GM12878 (cell line): Measurements from ENCODE around the gene PRRG3. TPM values are rescaled to one million over a fixed set of nuclear protein-coding genes. Genes with fewer than 3 reads are reported as not detected.

Source experiments
- ATAC-seq: fragments of 200-7000 bp; cut with Tn5 transposase; 3 replicates; pipeline ENCODE4 v1.9.1; 2020; ENCODE audit warnings: mild to moderate bottlenecking, moderate library complexity
- BruUV-seq: library from RNA; stranded (reverse); fragments of 400-500 nt; replicated peaks from 2 replicates; lab custom pipeline; 2021; lab: Mats Ljungman, UMichigan
- CTCF ChIA-PET: fragments of 300-600 bp; sonication (Branson Sonifier 250); formaldehyde crosslinking; extraction: SDS; loops from one replicate; lab custom pipeline; 2021; ENCODE audit warnings: inconsistent platforms; lab: Yijun Ruan, JAX
- POLR2A ChIA-PET: fragments of 350-600 bp; formaldehyde crosslinking; extraction: SDS; loops from one replicate; lab custom pipeline; 2021; ENCODE audit warnings: inconsistent platforms; lab: Charles Lee
- RAD21 ChIA-PET: fragments of 300-600 bp; sonication (Branson Sonifier 250); formaldehyde crosslinking; loops from one replicate; lab custom pipeline; 2023; ENCODE audit warnings: antibody characterized with exemption; ENCODE audit not compliant: unreplicated experiment; lab: Charles Lee
- SMC1A ChIA-PET: fragments of 300-600 bp; sonication (Branson Sonifier 250); formaldehyde crosslinking; loops from one replicate; lab custom pipeline; 2023; ENCODE audit not compliant: unreplicated experiment, uncharacterized antibody; lab: Charles Lee
- DNase-seq: peaks from one replicate; pipeline ENCODE4 v3.0.0-alpha.2; 2011; ENCODE audit warnings: low read depth, low spot score
- FAIRE-seq: peaks from 3 replicates; lab custom pipeline; 2011; peaks lifted over from hg19 to GRCh38; lab: Jason Lieb, UNC
- H2AFZ ChIP-seq: 2 replicates; pipeline ENCODE4 v1.6.0; 2011; ENCODE audit warnings: low read depth, low read length, control low read depth; ENCODE audit not compliant: control insufficient read depth
- H3K27ac ChIP-seq: 2 replicates; pipeline ENCODE4 v1.5.1; 2011; ENCODE audit warnings: control low read depth; ENCODE audit not compliant: control insufficient read depth, insufficient read depth
- H3K27me3 ChIP-seq, 2 experiments: replicated peaks in 1 of 2; 2 replicates each; pipeline versions ENCODE4 v1.6.0 to v1.6.1; 2011; ENCODE audit warnings: low read length in 1 of 2; ENCODE audit not compliant: control insufficient read depth in 2 of 2, insufficient read depth in 2 of 2
- H3K36me3 ChIP-seq, 2 experiments: 2 replicates each; pipeline ENCODE4 v1.5.1; 2011; ENCODE audit warnings: low read length in 1 of 2; ENCODE audit not compliant: control insufficient read depth in 2 of 2, insufficient read depth in 2 of 2
- H3K4me1 ChIP-seq: 2 replicates; pipeline ENCODE4 v1.6.1; 2011; ENCODE audit warnings: mild to moderate bottlenecking, low read length, moderate library complexity, mixed read lengths; ENCODE audit not compliant: control insufficient read depth, insufficient read depth
- H3K4me2 ChIP-seq: 2 replicates; pipeline ENCODE4 v1.6.0; 2011; ENCODE audit warnings: control low read depth; ENCODE audit not compliant: control insufficient read depth, insufficient read depth
- H3K4me3 ChIP-seq: fragments of 200-600 bp; sonication (generic); 2 replicates; pipeline ENCODE4 v1.5.1; 2016
- H3K79me2 ChIP-seq: 2 replicates; pipeline ENCODE4 v1.6.0; 2011; ENCODE audit warnings: low read length; ENCODE audit not compliant: control insufficient read depth, insufficient read depth
- H3K9ac ChIP-seq: 2 replicates; pipeline ENCODE4 v1.8.0; 2011; ENCODE audit warnings: low read length, control low read depth, mixed read lengths; ENCODE audit not compliant: control insufficient read depth, insufficient read depth
- H3K9me3 ChIP-seq: replicated peaks from 3 replicates; pipeline ENCODE4 v1.5.1; 2011; ENCODE audit warnings: mild to moderate bottlenecking, low read length; ENCODE audit not compliant: control insufficient read depth, insufficient read depth
- H4K20me1 ChIP-seq: 2 replicates; pipeline ENCODE4 v1.6.0; 2011; ENCODE audit not compliant: control insufficient read depth, insufficient read depth
- BCLAF1 ChIP-seq: fragments of 450-650 bp; IDR thresholded peaks from 2 replicates; pipeline ENCODE4 v1.6.1; 2017; ENCODE audit warnings: antibody characterized with exemption, mild to moderate bottlenecking, moderate library complexity
- BHLHE40 ChIP-seq, 2 experiments: fragments of 450-650 bp in 1 of 2; IDR thresholded peaks; 2 replicates each; pipeline ENCODE4 v1.6.1; 2011 to 2017; ENCODE audit warnings: low read depth in 2 of 2, borderline replicate concordance in 1 of 2, improper control_type of control experiment in 1 of 2, low read length in 1 of 2, mild to moderate bottlenecking in 1 of 2
- BMI1 ChIP-seq: fragments of 450-650 bp; IDR thresholded peaks from 2 replicates; pipeline ENCODE4 v1.6.1; 2016; ENCODE audit warnings: mild to moderate bottlenecking, moderate library complexity, borderline replicate concordance
- E4F1 ChIP-seq: fragments of 450-650 bp; IDR thresholded peaks from 2 replicates; pipeline ENCODE4 v1.6.1; 2018; ENCODE audit warnings: borderline replicate concordance, mild to moderate bottlenecking; ENCODE audit not compliant: partially characterized antibody
- ETV6 ChIP-seq, 2 experiments: fragments of 450-650 bp in 1 of 2; IDR thresholded peaks in 1 of 2; conservative IDR thresholded peaks in 1 of 2; 2 replicates each; pipeline ENCODE4 v1.6.1; 2014; ENCODE audit warnings: antibody characterized with exemption in 1 of 2, borderline replicate concordance in 1 of 2, low read depth in 1 of 2, mild to moderate bottlenecking in 1 of 2, moderate library complexity in 1 of 2
- SMC3 ChIP-seq: IDR thresholded peaks from 2 replicates; pipeline ENCODE4 v1.6.1; 2011; ENCODE audit warnings: low read length, improper control_type of control experiment, borderline replicate concordance
- SREBF2 ChIP-seq: IDR thresholded peaks from 2 replicates; pipeline ENCODE4 v1.6.1; 2012; ENCODE audit warnings: mild to moderate bottlenecking, low read length
- ZNF207 ChIP-seq: fragments of 450-650 bp; IDR thresholded peaks from 2 replicates; pipeline ENCODE4 v1.6.1; 2014; ENCODE audit warnings: antibody characterized with exemption, mild to moderate bottlenecking, borderline replicate concordance
- ZZZ3 ChIP-seq: IDR thresholded peaks from 2 replicates; pipeline ENCODE4 v1.6.1; 2011; ENCODE audit warnings: low read depth; ENCODE audit not compliant: control insufficient read depth, insufficient read length
- WGBS: methylation state at CpG from one replicate; pipeline ENCODE4 v1.1.6; 2016; ENCODE audit warnings: low lambda C conversion rate; ENCODE audit not compliant: insufficient replicate concordance, insufficient coverage; ENCODE audit errors: missing lambda C conversion rate; 5-methylcytosine and 5-hydroxymethylcytosine counted together
- in situ Hi-C: fragments of 300-500 bp; cut with MboI; formaldehyde crosslinking; loops from 9 replicates; pipeline ENCODE4 v1.14.3; 2018; ENCODE audit warnings: mixed read lengths
- intact Hi-C: fragments of 100-400 bp; cut with micrococcal nuclease; formaldehyde crosslinking; loops from one replicate; pipeline ENCODE4 v1.14.2; 2022; ENCODE audit not compliant: unreplicated experiment
- polyA plus RNA-seq, 11 experiments: library from polyadenylated mRNA; depleted of rRNA in 4 of 11; unstranded in 6 of 11; stranded (reverse) in 5 of 11; fragments of >200 nt; fragmentation: Nextera tagmentation in 4 of 11; fragmentation: Illumina TruSeq in 1 of 11; extraction: Ambion mirVana in 4 of 11; extraction: Trizol in 1 of 11; gene quantifications; 1 replicate in 1 of 11; 2 replicates in 10 of 11; pipeline versions ENCODE4 v1.2.1 to v1.2.3, GENCODE V29; 2011 to 2016; ENCODE audit warnings: inconsistent platforms in 2 of 11, missing spikeins in 2 of 11, low read depth in 1 of 11
- total RNA-seq, 4 experiments: library from RNA; depleted of rRNA in 3 of 4; stranded (reverse); fragments of >200 nt in 3 of 4; fragmentation: Illumina TruSeq in 1 of 4; extraction: Trizol in 1 of 4; gene quantifications; 2 replicates each; pipeline versions ENCODE4 v1.2.1 to v1.2.3, GENCODE V29; 2013 to 2021

PRRG3 gene
- total and polyA plus RNA-seq, 10 of the 15 experiments (the other 5 are each of a cell fraction or from before 2014, with no cell fraction given): under 0.01 TPM; not detected in 9

GRCh38 chrX:151708821-151709220 is 13.6 kb downstream of the PRRG3 start:
- no peak overlapping the region for H3K4me3 ChIP-seq
- CTCF ChIA-PET: no interaction called here
- H3K4me1 ChIP-seq: no peaks in the 10 kb centered on the region
- RAD21 ChIA-PET: no interaction called here
- no peak overlapping the region for H3K9ac ChIP-seq
- no peak overlapping the region for H3K27ac ChIP-seq
- POLR2A ChIA-PET: no interaction called here
- no peaks in the 10 kb centered on the region for H3K79me2 ChIP-seq
- 59% methylated on average over 7 of the region's 7 CpGs for WGBS
- ATAC-seq (no peak), DNase-seq (no peak), FAIRE-seq (no peak)
- in situ Hi-C loops: no loop called here
- intact Hi-C loops: no loop called here
- BruUV-seq: no TSS peak
- H2AFZ ChIP-seq: no peak overlapping the region
- no peaks in the 10 kb centered on the region for H3K27me3 ChIP-seq
- TF ChIP-seq BCLAF1 (no peak), BHLHE40 (IDR thresholded peaks at IDR 0.05; ENCODE audit: borderline replicate concordance in 1 of 2, low read depth in 2 of 2, low read length in 1 of 2) (no peak)
- no peak overlapping the region for H3K4me2 ChIP-seq
- no peaks in the 10 kb centered on the region for H3K36me3 ChIP-seq
- H3K9me3 ChIP-seq: no peaks in the 10 kb centered on the region
- no peaks in the 10 kb centered on the region for H4K20me1 ChIP-seq
- SMC1A ChIA-PET: no interaction called here

- POLR2A ChIA-PET: no interaction called here
- TF ChIP-seq ETV6 (conservative IDR thresholded peaks at IDR 0.05 in 1 of 2, IDR thresholded peaks at IDR 0.05 in 1 of 2; ENCODE audit: borderline replicate concordance in 1 of 2, low read depth in 1 of 2) (no peak), BMI1 (no peak), E4F1 (no peak), ZNF207 (no peak), SMC3 (no peak), SREBF2 (no peak), ZZZ3 (no peak)
These were observed 15.2 kb downstream of the PRRG3 start for GRCh38 chrX:151710457-151710856.

More at GRCh38 chrX:151710457-151710856, 15.2 kb downstream of the PRRG3 start:
- RAD21 ChIA-PET: no interaction called here
- no peaks in the 10 kb centered on the region for H3K79me2 ChIP-seq
- no peaks in the 10 kb centered on the region for H3K4me1 ChIP-seq
- H3K27ac ChIP-seq: no peak overlapping the region
- H3K4me2 ChIP-seq: no peak overlapping the region
- no peak overlapping the region for H3K4me3 ChIP-seq
- CTCF ChIA-PET: interaction anchor here (0.6 kb wide), 1 partner anchor 13 kb away, joined by 3 read pairs; no protein-coding TSS in a partner anchor
- ATAC-seq (no peak), DNase-seq (no peak), FAIRE-seq (no peak)
- H3K36me3 ChIP-seq: no peaks in the 10 kb centered on the region
- no peaks in the 10 kb centered on the region for H3K27me3 ChIP-seq
- no peaks in the 10 kb centered on the region for H3K9me3 ChIP-seq
- H2AFZ ChIP-seq: no peak overlapping the region
- no peak overlapping the region for H3K9ac ChIP-seq
- no peaks in the 10 kb centered on the region for H4K20me1 ChIP-seq
- intact Hi-C loops (no loop called here), in situ Hi-C loops (no loop called here)
- no TSS peak for BruUV-seq
- SMC1A ChIA-PET: interaction anchor here (0.7 kb wide), 1 partner anchor 608 kb away, joined by 3 read pairs; no protein-coding TSS in a partner anchor
- 0% methylated on average over 2 of the region's 2 CpGs for WGBS
